ENCODE measurements around the gene GPX4.

GPX4 gene, protein sequence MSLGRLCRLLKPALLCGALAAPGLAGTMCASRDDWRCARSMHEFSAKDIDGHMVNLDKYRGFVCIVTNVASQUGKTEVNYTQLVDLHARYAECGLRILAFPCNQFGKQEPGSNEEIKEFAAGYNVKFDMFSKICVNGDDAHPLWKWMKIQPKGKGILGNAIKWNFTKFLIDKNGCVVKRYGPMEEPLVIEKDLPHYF

DNA sequence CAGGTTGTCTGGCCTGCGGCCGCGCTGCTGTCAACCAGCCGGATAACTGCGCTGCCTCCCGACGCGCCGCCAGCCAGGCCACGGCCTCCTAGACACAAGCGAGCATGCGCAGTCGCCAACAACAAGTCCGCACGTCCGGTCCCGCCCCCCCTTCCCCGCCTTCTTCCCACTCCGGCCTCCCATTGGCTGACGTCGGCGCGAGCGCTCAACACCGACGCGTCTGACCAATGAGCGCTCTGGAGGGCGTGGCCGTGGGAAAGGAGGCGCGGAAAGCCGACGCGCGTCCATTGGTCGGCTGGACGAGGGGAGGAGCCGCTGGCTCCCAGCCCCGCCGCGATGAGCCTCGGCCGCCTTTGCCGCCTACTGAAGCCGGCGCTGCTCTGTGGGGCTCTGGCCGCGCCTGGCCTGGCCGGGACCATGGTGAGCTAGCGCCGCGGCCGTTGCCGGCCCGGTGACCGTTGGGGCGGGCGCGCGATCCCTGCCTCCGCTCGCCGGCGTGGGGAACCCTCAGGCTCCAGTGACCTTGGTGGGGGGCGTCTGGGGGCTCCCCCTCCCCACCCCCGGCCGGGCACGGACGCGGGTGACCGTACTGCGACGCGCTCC lies at the start of gene GPX4:
Gene GPX4 (plus strand): TSS at position 287 of the 603 bp plus-strand sequence. CDS start 50 bp downstream, at position 337.
- peak; percentile 89 to 96 for DNase-seq

GRCh38 chr19:1054102-1055027 lies 49.4 kb upstream of the GPX4 start:
- no peak for DNase-seq

DNA sequence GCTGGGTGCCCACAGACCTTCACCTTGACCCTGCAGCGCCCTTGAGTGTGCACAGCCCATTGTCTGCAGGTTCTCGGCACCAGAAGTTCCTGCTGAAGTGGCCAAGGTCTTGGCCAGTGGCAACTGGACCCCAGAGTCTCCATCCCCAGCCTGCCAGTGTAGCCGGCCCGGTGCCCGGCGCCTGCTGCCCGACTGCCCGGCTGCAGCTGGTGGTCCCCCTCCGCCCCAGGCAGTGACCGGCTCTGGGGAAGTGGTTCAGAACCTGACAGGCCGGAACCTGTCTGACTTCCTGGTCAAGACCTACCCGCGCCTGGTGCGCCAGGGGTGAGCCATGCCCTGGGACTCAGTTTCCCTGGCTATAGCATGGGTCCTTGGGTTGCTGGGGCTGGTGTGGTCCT lies 48.8 kb upstream of the GPX4 start:
- DNase-seq = no peak

DNA sequence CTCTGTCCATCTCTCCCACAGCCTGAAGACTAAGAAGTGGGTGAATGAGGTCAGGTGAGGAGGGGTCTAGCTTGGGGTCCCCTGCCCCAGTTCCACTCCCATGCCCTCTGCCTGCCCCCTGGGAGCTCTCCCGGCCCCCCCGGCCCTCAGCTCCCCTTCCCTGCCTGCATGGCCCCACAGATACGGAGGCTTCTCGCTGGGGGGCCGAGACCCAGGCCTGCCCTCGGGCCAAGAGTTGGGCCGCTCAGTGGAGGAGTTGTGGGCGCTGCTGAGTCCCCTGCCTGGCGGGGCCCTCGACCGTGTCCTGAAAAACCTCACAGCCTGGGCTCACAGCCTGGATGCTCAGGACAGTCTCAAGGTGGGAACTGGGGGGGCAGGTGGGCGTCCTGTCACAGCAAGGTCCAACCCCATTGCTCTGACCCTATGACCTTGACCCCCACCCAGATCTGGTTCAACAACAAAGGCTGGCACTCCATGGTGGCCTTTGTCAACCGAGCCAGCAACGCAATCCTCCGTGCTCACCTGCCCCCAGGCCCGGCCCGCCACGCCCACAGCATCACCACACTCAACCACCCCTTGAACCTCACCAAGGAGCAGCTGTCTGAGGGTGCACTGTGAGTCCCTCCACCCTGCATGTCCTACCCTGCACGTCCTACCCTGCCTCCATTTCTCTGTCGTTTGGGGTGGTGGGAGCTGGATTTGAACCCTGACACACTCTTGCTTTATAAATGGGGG lies 47.7 kb upstream of the GPX4 start:
- DNase-seq = no peak

GRCh38 chr19:1057176-1057855 lies 46.5 kb upstream of the GPX4 start:
- DNase-seq = no peak

DNA sequence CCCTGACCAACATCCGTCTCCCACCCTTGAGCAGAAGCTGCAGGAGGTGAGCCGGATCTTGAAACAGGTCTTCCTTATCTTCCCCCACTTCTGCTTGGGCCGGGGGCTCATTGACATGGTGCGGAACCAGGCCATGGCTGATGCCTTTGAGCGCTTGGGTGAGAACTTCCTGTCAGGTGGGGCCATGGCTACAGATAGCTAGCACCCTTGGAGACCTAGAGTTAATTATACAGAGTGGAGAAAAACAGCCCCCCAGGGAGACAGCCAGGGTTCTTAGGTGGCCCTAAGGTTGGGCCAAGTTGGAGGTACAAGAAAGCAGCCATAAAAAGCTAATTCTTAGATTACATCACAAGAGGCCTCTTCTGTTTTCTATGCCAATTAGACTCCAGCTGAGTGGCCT lies 45.7 kb upstream of the GPX4 start:
- DNase-seq = no peak

DNA sequence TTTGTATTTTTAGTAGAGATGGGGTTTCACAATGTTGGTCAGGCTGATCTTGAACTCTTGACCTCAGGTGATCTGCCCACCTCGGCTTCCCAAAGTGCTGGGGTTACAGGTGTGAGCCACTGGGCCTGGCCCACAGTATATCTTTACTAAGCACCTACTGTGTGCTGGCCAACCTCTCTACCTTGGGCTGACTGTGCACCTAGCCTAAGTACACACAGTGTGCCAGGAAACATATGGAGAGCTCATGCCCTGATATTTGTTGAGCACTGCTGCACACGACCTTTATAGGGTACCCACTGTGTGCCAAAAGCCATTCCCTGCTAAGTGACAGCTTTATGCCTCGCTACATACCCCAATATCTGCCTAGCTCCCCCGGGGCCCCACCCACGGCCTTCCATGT lies 43.1 kb upstream of the GPX4 start:
- DNase-seq = no peak

DNA sequence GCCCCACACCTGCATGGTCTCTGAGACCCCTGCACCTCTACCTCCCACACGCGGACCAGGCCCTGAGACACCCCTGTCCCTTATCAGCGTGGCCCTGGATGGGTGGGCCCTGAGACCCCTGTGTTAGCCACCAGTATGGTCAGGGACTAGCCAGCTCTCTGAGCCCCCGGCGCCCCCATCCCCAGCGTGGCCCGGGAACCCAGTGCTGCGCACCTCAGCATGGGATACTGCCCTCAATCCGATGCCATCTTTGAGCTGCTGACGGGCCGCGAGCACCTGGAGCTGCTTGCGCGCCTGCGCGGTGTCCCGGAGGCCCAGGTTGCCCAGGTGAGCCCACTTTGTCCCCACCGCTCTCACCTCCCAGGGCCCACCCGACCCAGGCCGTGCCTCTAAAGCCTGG lies 41.8 kb upstream of the GPX4 start:
- DNase-seq = no peak

- no peak for DNase-seq
Measured at GRCh38 chr19:1062387-1063029, 41.3 kb upstream of the GPX4 start.

DNA sequence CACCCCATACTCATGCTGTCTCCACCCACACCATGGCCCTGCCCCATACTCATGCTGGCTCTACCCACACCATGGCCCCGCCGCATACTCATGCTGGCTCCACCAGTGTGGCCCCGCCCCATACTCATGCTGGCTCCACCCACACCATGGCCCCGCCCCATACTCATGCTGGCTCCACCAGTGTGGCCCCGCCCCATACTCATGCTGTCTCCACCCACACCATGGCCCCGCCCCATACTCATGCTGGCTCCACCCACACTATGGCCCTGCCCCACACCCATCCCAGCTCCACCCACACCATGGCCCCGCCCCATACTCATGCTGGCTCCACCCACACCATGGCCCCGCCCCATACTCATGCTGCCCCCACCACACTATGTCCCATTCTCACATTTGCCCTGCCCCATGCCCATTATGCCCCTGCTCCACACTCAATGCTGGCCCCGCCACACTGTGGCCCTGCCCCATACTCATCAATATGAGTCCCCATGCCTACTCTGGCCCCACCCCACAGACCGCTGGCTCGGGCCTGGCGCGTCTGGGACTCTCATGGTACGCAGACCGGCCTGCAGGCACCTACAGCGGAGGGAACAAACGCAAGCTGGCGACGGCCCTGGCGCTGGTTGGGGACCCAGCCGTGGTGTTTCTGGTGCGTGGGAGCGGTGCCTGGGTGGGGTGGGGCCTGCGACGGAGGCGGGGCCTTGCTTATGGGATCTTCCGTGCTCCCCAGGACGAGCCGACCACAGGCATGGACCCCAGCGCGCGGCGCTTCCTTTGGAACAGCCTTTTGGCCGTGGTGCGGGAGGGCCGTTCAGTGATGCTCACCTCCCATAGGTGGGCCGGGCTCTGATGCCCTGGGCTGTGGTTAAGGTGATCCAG lies 40.5 kb upstream of the GPX4 start:
- DNase-seq = no peak

GRCh38 chr19:1063909-1064660 lies 39.7 kb upstream of the GPX4 start:
- no peak for DNase-seq

GRCh38 chr19:1064661-1065605 lies 38.9 kb upstream of the GPX4 start:
- DNase-seq = no peak

DNA sequence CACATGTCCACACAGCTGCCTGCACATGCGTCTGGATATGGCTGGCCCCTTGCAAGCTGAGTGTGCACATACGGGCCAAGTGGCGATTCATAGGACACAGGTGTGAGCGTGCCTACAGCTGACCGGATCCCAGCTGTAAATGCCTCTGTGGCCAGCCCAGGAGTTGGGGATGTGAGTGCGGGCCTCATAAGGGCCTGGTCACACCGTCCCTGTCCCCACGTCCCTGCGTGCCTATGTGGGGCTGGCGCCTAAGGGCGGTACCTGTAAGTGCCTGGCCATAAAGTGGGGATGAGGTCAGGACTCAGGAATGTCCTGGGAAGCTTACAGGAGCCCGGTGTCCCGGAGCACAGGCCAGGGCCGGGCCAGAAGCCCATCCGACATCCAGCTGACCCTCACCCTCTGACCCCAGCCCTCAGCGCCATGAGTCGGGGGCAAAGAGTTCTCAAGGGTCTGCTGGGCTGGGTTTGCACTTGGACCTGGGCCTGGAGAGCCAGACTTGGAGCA lies 38.1 kb upstream of the GPX4 start:
- DNase-seq = no peak

DNA sequence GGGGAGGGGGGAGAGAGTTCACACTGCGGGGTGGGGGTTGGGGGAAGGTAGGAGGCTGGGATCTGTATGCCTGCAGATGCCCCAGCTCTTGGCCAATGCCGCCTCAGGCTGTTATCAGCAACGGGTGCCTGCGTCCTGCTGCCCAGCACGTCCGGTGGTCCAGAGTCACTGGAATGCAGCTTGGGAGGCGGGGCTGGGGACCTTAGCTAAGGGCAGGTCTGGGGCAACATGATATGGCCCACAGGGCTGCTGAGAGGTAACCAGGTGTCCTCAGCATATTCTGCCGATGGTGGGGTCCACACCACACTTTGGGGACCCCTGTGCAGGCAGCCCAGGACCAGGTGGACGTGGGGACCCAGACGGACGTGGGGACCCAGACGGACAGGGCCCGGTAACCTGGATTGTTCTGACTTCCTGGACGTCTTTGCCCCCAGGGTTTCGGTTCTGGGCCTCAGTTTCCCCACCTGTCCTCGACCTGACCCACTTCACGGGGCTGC lies 37.5 kb upstream of the GPX4 start:
- no peak for DNase-seq

- DNase-seq = no peak
Measured at GRCh38 chr19:1066748-1067340, 37.0 kb upstream of the GPX4 start, which contains the start of gene ARHGAP45. TSS of gene ARHGAP45 (plus strand) at chr19:1067167. CDS start at chr19:1067406, 239 bp downstream.

DNA sequence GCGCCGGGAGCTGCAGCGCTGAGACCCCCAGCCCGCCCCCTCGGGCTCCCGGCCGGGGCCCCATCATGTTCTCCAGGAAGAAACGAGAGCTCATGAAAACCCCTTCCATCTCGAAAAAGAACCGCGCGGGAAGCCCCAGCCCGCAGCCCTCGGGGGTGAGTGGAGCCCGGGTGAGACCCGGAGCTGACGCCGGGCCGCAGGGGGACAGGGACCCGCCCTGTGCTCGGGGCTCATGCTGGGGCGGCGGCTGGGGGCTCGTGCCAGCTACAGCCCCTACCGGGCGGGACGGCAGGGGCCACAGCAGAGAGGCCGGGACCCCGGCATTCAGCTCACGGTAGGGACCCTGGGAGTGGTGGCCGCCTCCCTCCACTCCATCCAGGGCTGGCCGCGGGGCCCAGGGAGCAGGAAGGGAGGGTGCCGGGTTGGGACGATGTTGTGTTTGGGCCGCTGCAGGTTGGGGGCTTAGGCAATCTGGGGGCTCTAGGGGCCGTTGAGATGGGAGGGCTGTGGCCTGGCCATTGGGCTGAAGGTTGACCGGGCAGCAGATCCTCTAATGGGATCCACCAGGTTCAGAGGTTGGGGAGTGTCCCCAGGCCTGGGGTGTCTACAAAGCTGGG lies 36.3 kb upstream of the GPX4 start:
- DNase-seq = no peak
